SK-MEL-5 (cell line): ENCODE data around the gene RPS6KA5. TPM values are rescaled to one million over a fixed set of nuclear protein-coding genes. Genes with fewer than 3 reads are reported as not detected.
"Not testable (repeated sequence)": the region's sequence is repeated elsewhere in the genome, so short reads cannot be mapped to it uniquely, and the experiment has no call there.

Source experiments
- DNase-seq: peaks from one replicate; pipeline ENCODE4 v3.0.0-alpha.2; 2016; ENCODE audit warnings: low read depth, low spot score
- in situ Hi-C: cut with HindIII; loops from 2 replicates; pipeline ENCODE4 v1.10.0; 2016; ENCODE audit warnings: low sequenced_read_pairs, high pct_unique_total_duplicates, low pct_unique_long_range_greater_than_20kb
- polyA plus RNA-seq, 2 experiments: library from polyadenylated mRNA; depleted of rRNA; stranded (reverse); fragments of >200 nt; gene quantifications; 2 replicates each; pipeline ENCODE4 v1.2.3, GENCODE V29; 2015
- total RNA-seq: library from RNA; depleted of rRNA; stranded (reverse); fragments of >200 nt; shearing (Covaris generic); gene quantifications from 2 replicates; pipeline ENCODE4 v1.2.3, GENCODE V29; 2014; rRNA removed

The RPS6KA5 gene
- total RNA-seq, result 3.7 and 4.3 TPM in 2 replicates
- polyA plus RNA-seq (2015; cell fraction: cytosol; rRNA removed), result 2.9 and 3.7 TPM in 2 replicates
- 2.5 and 3.8 TPM in 2 replicates for polyA plus RNA-seq (2015; cell fraction: nucleus; rRNA removed)

GRCh38 chr14:91060351-91061055 lies at the start of gene RPS6KA5:
Gene RPS6KA5, minus strand, starts transcription at chr14:91060641. Its CDS starts 207 bp downstream, at chr14:91060434.
- in situ Hi-C loops, result no loop called here
- DNase-seq, result peak; percentile 100

GRCh38 chr14:91108941-91109611 lies 48.6 kb upstream of the RPS6KA5 start:
- in situ Hi-C loops, result no loop called here
- DNase-seq, result no peak

GRCh38 chr14:91103116-91103515 lies 42.7 kb upstream of the RPS6KA5 start:
- DNase-seq, result no peak
- in situ Hi-C loops, result no loop called here

GRCh38 chr14:91100102-91100501 lies 39.7 kb upstream of the RPS6KA5 start:
- in situ Hi-C loops, result no loop called here
- no peak for DNase-seq

GRCh38 chr14:91098591-91098990 lies 38.1 kb upstream of the RPS6KA5 start:
- in situ Hi-C loops, result no loop called here
- no peak for DNase-seq

- in situ Hi-C loops, DNase-seq: not testable (repeated sequence)
Observed at GRCh38 chr14:91097657-91098056, 37.2 kb upstream of the RPS6KA5 start.

GRCh38 chr14:91095178-91095577 lies 34.7 kb upstream of the RPS6KA5 start:
- DNase-seq, result no peak
- in situ Hi-C loops, result no loop called here

GRCh38 chr14:91094772-91095171 lies 34.3 kb upstream of the RPS6KA5 start:
- DNase-seq, result no peak
- in situ Hi-C loops, result no loop called here

GRCh38 chr14:91093743-91094472 lies 33.5 kb upstream of the RPS6KA5 start:
- DNase-seq, in situ Hi-C loops: not testable (repeated sequence)

GRCh38 chr14:91092073-91092472 lies 31.6 kb upstream of the RPS6KA5 start:
- in situ Hi-C loops, result no loop called here
- no peak for DNase-seq

GRCh38 chr14:91090743-91091142 lies 30.3 kb upstream of the RPS6KA5 start:
- in situ Hi-C loops, result no loop called here

GRCh38 chr14:91089958-91090535 lies 29.6 kb upstream of the RPS6KA5 start:
- in situ Hi-C loops, result no loop called here
- no peak for DNase-seq

More at GRCh38 chr14:91090743-91091142, 30.3 kb upstream of the RPS6KA5 start:
- DNase-seq, result no peak

- in situ Hi-C loops, result no loop called here
- no peak for DNase-seq
Observed at GRCh38 chr14:91088585-91089235, 28.3 kb upstream of the RPS6KA5 start.

GRCh38 chr14:91087470-91087869 lies 27.0 kb upstream of the RPS6KA5 start:
- DNase-seq, in situ Hi-C loops: not testable (repeated sequence)

- in situ Hi-C loops, result no loop called here
- DNase-seq, result no peak
Observed at GRCh38 chr14:91084516-91084915, 24.1 kb upstream of the RPS6KA5 start.

GRCh38 chr14:91082282-91082681 lies 21.8 kb upstream of the RPS6KA5 start:
- in situ Hi-C loops, result no loop called here
- DNase-seq, result no peak

GRCh38 chr14:91080071-91080470 lies 19.6 kb upstream of the RPS6KA5 start:
- in situ Hi-C loops, result no loop called here
- no peak for DNase-seq
